CD4-positive, alpha-beta T cell treated with Interferon alpha-2 for 1 hour (primary cell): ENCODE data around the gene NKAP.
"Not testable (repeated sequence)": the region's sequence is repeated elsewhere in the genome, so short reads cannot be mapped to it uniquely, and the experiment has no call there.

Experiments
- DNase-seq, 2 donors: peaks; one replicate each; pipeline ENCODE4 v3.0.0-alpha.2; 2020 to 2022

Gene NKAP

GRCh38 chrX:119943185-119943988, at the start of gene NKAP:
Gene NKAP, minus strand, starts transcription at chrX:119943751. Its CDS starts 146 bp downstream, at chrX:119943605.
- peak; percentile 81 to 88 for DNase-seq

GRCh38 chrX:119991005-119991787, 47.6 kb upstream of the NKAP start:
- DNase-seq: peak in 1 of 2 donors; percentile 3

- DNase-seq: no peak
These were observed 47.0 kb upstream of the NKAP start for GRCh38 chrX:119990556-119991004.

- DNase-seq: no peak
These were observed 46.5 kb upstream of the NKAP start for GRCh38 chrX:119989905-119990555.

GRCh38 chrX:119986203-119986602, 42.7 kb upstream of the NKAP start:
- DNase-seq: no peak

- DNase-seq: no peak
These were observed 41.1 kb upstream of the NKAP start for GRCh38 chrX:119984652-119985051.

- DNase-seq: no peak
These were observed 39.9 kb upstream of the NKAP start for GRCh38 chrX:119983494-119983893.

GRCh38 chrX:119982145-119982544, 38.6 kb upstream of the NKAP start:
- DNase-seq: no peak

GRCh38 chrX:119981286-119982070, 37.9 kb upstream of the NKAP start:
- DNase-seq: peak in 1 of 2 donors; percentile 6

- not testable (repeated sequence) for DNase-seq
These were observed 33.6 kb upstream of the NKAP start for GRCh38 chrX:119977172-119977571.

GRCh38 chrX:119971184-119971583, 27.6 kb upstream of the NKAP start:
- DNase-seq: no peak

- DNase-seq: no peak
These were observed 27.0 kb upstream of the NKAP start for GRCh38 chrX:119970574-119970973.

- DNase-seq: not testable (repeated sequence)
These were observed 23.3 kb upstream of the NKAP start for GRCh38 chrX:119966837-119967236.

GRCh38 chrX:119960625-119961024, 17.1 kb upstream of the NKAP start:
- DNase-seq: no peak

- peak; percentile 19 to 34 for DNase-seq
These were observed 12.4 kb upstream of the NKAP start for GRCh38 chrX:119955807-119956570.

GRCh38 chrX:119954374-119954773, 10.8 kb upstream of the NKAP start:
- no peak for DNase-seq

- DNase-seq: no peak
These were observed 4.8 kb upstream of the NKAP start for GRCh38 chrX:119948381-119948780.

GRCh38 chrX:119945481-119945880, 1.9 kb upstream of the NKAP start:
- DNase-seq: no peak

- no peak for DNase-seq
These were observed 743 bp downstream of the NKAP start for GRCh38 chrX:119942831-119943184.

GRCh38 chrX:119942173-119942819, 1.3 kb downstream of the NKAP start:
- DNase-seq: no peak

GRCh38 chrX:119941336-119941735, 2.2 kb downstream of the NKAP start:
- DNase-seq: no peak
